Ovary (tissue), 9 donors: ENCODE measurements around the gene LDLRAD2. TPM values are rescaled to one million over a fixed set of nuclear protein-coding genes. Genes with fewer than 3 reads are reported as not detected.

ENCODE experiments used
- DNase-seq, 5 donors: peaks; one replicate each; pipeline ENCODE4 v3.0.0-alpha.2; 2019 to 2020
- H3K27ac ChIP-seq, 2 donors: fragments of 200-600 bp; one replicate each; pipeline versions ENCODE4 v1.5.1 to v1.8.0; 2019 to 2022
- H3K27me3 ChIP-seq: fragments of 200-600 bp; one replicate; pipeline ENCODE4 v1.8.0; 2022
- H3K36me3 ChIP-seq: fragments of 200-600 bp; sonication (generic); one replicate; pipeline ENCODE4 v1.5.1; 2019
- H3K4me1 ChIP-seq: one replicate; pipeline ENCODE4 v1.8.1; 2013; ENCODE audit warnings: mild to moderate bottlenecking, moderate library complexity; ENCODE audit not compliant: insufficient read depth
- H3K4me3 ChIP-seq: fragments of 200-600 bp; sonication (generic); one replicate; pipeline ENCODE4 v1.5.1; 2017
- H3K9me3 ChIP-seq, 2 donors: fragments of 200-600 bp in 1 of 2; sonication (generic) in 1 of 2; one replicate each; pipeline versions ENCODE4 v1.5.1 to v1.8.1; 2013 to 2019; ENCODE audit warnings: mild to moderate bottlenecking in 1 of 2, moderate library complexity in 1 of 2
- CTCF ChIP-seq, 3 donors: fragments of 450-650 bp in 2 of 3; fragments of 200-600 bp in 1 of 3; IDR thresholded peaks; one replicate each; pipeline versions ENCODE4 v1.5.1 to v1.8.0; 2016 to 2022; ENCODE audit warnings: antibody characterized with exemption in 3 of 3, mild to moderate bottlenecking in 1 of 3
- EP300 ChIP-seq: sonication (generic); formaldehyde crosslinking; IDR thresholded peaks from one replicate; pipeline ENCODE4 v1.6.1; 2017; ENCODE audit warnings: antibody characterized with exemption
- POLR2A ChIP-seq: fragments of 450-650 bp; IDR thresholded peaks from one replicate; pipeline ENCODE4 v1.6.1; 2017; ENCODE audit warnings: antibody characterized with exemption, mild to moderate bottlenecking, moderate library complexity
- WGBS, 3 donors: extraction: QIAGEN DNeasy Blood & Tissue Kit in 1 of 3; methylation state at CpG; one replicate each; pipeline versions ENCODE4 v1.1.5 to v1.1.7; 2013 to 2017; 5-methylcytosine and 5-hydroxymethylcytosine counted together
- intact Hi-C, 4 donors: fragments of 100-400 bp; cut with DNase I; formaldehyde crosslinking; loops; one replicate each; pipeline versions ENCODE4 v1.11.0 to v1.15.1; 2022 to 2023
- polyA plus RNA-seq, 2 donors: library from polyadenylated mRNA; stranded (reverse); fragments of 200-250 nt in 1 of 2; fragments of 350-450 nt in 1 of 2; fragmentation: Illumina TruSeq in 1 of 2; extraction: RNeasy Lipid Tissue Mini Kit (QIAGEN cat#74804) in 1 of 2; gene quantifications; one replicate each; pipeline ENCODE4 v1.2.3, GENCODE V29; 2013 to 2014
- total RNA-seq, 7 donors: library from RNA; depleted of rRNA in 2 of 7; stranded (reverse); fragments of >200 nt in 2 of 7; fragmentation: NEBNext Ultra II Directional in 3 of 7; extraction: Animal tissue kit (Norgen Biotek cat#: 25700) in 3 of 7; gene quantifications; one replicate each; pipeline versions ENCODE4 v1.1.0 to v1.2.4, GENCODE V29; 2016 to 2023
- donor health status: DM: no; HTN: no; CAD: no; lungs with moderate emphysema.
- donor health status: DM: no; HTN: no; CAD: no.
- donor health status: Bipolar disorder and iron deficiency.
- donor health status: DM: yes; HTN: yes; CAD: no.
- donor health status: DM: no; HTN: no; CAD: no.
- donor health status: DM: yes; HTN: yes; CAD: no.

LDLRAD2 gene
- total and polyA plus RNA-seq, 9 donors = 0.07 to 0.88 (median 0.23) TPM; not detected in 2

- TF ChIP-seq EP300 (no peak), POLR2A (no peak), CTCF (IDR thresholded peaks at IDR 0.05) (no peak)
- intact Hi-C loops = loop anchor here in 2 of 4 donors (10.0 kb wide), 1 partner anchor 103 kb away; no protein-coding TSS in a partner anchor
- Histone ChIP-seq H3K27me3 (no peaks in the 10 kb centered on the region), H3K4me1 (no peaks in the 10 kb centered on the region), H3K4me3 (no peak overlapping the region), H3K9me3 (no peaks in the 10 kb centered on the region), H3K36me3 (no peaks in the 10 kb centered on the region), H3K27ac (no peak overlapping the region)
- no peak for DNase-seq
- 82 to 89% (median 85%) methylated on average over 19 of the region's 19 CpGs for WGBS, 3 donors
These were observed 49.8 kb downstream of the LDLRAD2 start for GRCh38 chr1:21861602-21862429.

GRCh38 chr1:21863981-21864380, 51.9 kb downstream of the LDLRAD2 start:
- intact Hi-C loops = loop anchor here in 2 of 4 donors (10.0 kb wide), 1 partner anchor 101 kb away; no protein-coding TSS in a partner anchor
- H3K4me1 ChIP-seq = no peaks in the 10 kb centered on the region
- DNase-seq = no peak
- no peaks in the 10 kb centered on the region for H3K36me3 ChIP-seq
- no peaks in the 10 kb centered on the region for H3K9me3 ChIP-seq
- no peak overlapping the region for H3K4me3 ChIP-seq
- no peak for TF ChIP-seq CTCF (IDR thresholded peaks at IDR 0.05)
- TF ChIP-seq EP300 = no peak
- TF ChIP-seq POLR2A = no peak
- H3K27ac ChIP-seq = no peak overlapping the region
- 87 to 89% (median 88%) methylated on average over 12 of the region's 12 CpGs for WGBS, 3 donors
- H3K27me3 ChIP-seq = no peaks in the 10 kb centered on the region

GRCh38 chr1:21864730-21865129, 52.7 kb downstream of the LDLRAD2 start:
- WGBS, 3 donors = 86 to 89% (median 87%) methylated on average over 27 of the region's 27 CpGs
- H3K27ac ChIP-seq = no peak overlapping the region

GRCh38 chr1:21865609-21865942, 53.5 kb downstream of the LDLRAD2 start:
- no peak for TF ChIP-seq EP300
- no peak for TF ChIP-seq CTCF (IDR thresholded peaks at IDR 0.05)
- no peak for TF ChIP-seq POLR2A
- 86 to 93% (median 91%) methylated on average over 7 of the region's 7 CpGs for WGBS, 3 donors
- Histone ChIP-seq H3K27ac (no peak overlapping the region), H3K4me3 (no peak overlapping the region), H3K9me3 (no peaks in the 10 kb centered on the region), H3K4me1 (peaks cover 5% of the 10 kb centered on the region), H3K27me3 (no peaks in the 10 kb centered on the region), H3K36me3 (no peaks in the 10 kb centered on the region)
- no peak for DNase-seq
- intact Hi-C loops = loop anchor here in 2 of 4 donors (10.0 kb wide), 1 partner anchor 99 kb away; no protein-coding TSS in a partner anchor

More at GRCh38 chr1:21864730-21865129, 52.7 kb downstream of the LDLRAD2 start:
- Histone ChIP-seq H3K4me3 (no peak overlapping the region), H3K9me3 (no peaks in the 10 kb centered on the region), H3K4me1 (no peaks in the 10 kb centered on the region), H3K36me3 (no peaks in the 10 kb centered on the region), H3K27me3 (no peaks in the 10 kb centered on the region)
- DNase-seq = no peak
- intact Hi-C loops = loop anchor here in 2 of 4 donors (10.0 kb wide), 1 partner anchor 100 kb away; no protein-coding TSS in a partner anchor
- no peak for TF ChIP-seq POLR2A
- TF ChIP-seq CTCF (IDR thresholded peaks at IDR 0.05) = no peak
- TF ChIP-seq EP300 = no peak
